ENCODE measurements around the gene C17orf58.

DNA sequence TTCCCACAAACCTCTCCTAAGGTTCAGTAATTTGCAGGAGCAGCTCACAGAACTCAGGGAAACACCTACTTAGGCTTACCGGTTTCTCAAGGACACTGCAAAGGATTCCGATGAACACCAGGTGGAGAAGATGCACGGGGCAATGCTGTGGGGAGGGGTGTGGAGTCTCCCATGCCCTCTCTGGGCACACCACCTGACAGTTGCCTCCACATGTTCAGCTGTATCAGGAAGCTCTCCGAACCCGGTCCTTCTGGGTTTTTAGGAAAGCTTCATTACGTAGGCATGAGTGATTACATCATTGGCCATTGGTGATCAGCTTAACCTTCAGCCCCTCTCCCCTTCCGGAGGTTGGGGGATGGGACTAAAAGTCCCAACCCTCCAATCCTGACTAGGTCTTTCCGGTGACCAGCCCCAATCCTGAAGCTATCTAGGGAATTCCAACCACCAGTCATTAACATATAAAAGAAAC, 21.6 kb downstream of the C17orf58 start:
- TF ChIP-seq JUND (IDR thresholded peaks at IDR 0.05; ENCODE audit: borderline replicate concordance, low read depth, low read length) (no peak), JUND (tag; IDR thresholded peaks at IDR 0.05; ENCODE audit: borderline replicate concordance, low read depth, low read length) (no peak), CHCHD3 (CRISPR knock-in tag; IDR thresholded peaks at IDR 0.05) (no peak), ZNF174 (CRISPR knock-in tag; IDR thresholded peaks at IDR 0.05) (no peak), POLR2AphosphoS2 (IDR thresholded peaks at IDR 0.05; ENCODE audit: low read length) (no peak), CTCF (IDR thresholded peaks at IDR 0.05 in 2 of 3, conservative IDR thresholded peaks at IDR 0.05 in 1 of 3; ENCODE audit: insufficient read depth in 2 of 3, low read depth in 1 of 3, low read length in 3 of 3) (no peak), GTF2A2 (tag; IDR thresholded peaks at IDR 0.05) (no peak), HDAC1 (IDR thresholded peaks at IDR 0.05) (no peak), CUX1 (CRISPR knock-in tag; IDR thresholded peaks at IDR 0.05) (no peak), BRF2 (IDR thresholded peaks at IDR 0.05; ENCODE audit: borderline replicate concordance, insufficient read depth, insufficient read length) (no peak), MXI1 (IDR thresholded peaks at IDR 0.05; ENCODE audit: low read depth, low read length) (no peak), HDAC6 (IDR thresholded peaks at IDR 0.05; ENCODE audit: low read depth, low read length) (no peak), CREM (IDR thresholded peaks at IDR 0.05; ENCODE audit: low read depth) (no peak), ARHGAP35 (IDR thresholded peaks at IDR 0.05; ENCODE audit: partially characterized antibody) (no peak)
- TF ChIP-seq, protein P1, sequence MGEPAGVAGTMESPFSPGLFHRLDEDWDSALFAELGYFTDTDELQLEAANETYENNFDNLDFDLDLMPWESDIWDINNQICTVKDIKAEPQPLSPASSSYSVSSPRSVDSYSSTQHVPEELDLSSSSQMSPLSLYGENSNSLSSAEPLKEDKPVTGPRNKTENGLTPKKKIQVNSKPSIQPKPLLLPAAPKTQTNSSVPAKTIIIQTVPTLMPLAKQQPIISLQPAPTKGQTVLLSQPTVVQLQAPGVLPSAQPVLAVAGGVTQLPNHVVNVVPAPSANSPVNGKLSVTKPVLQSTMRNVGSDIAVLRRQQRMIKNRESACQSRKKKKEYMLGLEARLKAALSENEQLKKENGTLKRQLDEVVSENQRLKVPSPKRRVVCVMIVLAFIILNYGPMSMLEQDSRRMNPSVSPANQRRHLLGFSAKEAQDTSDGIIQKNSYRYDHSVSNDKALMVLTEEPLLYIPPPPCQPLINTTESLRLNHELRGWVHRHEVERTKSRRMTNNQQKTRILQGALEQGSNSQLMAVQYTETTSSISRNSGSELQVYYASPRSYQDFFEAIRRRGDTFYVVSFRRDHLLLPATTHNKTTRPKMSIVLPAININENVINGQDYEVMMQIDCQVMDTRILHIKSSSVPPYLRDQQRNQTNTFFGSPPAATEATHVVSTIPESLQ (CRISPR knock-in tag; IDR thresholded peaks at IDR 0.05) = no peak
